Right lung (tissue), 10 donors: ENCODE data around the gene KRTAP10-2. TPM values are rescaled to one million over a fixed set of nuclear protein-coding genes. Genes with fewer than 3 reads are reported as not detected.
"Not testable (repeated sequence)": the region's sequence is repeated elsewhere in the genome, so short reads cannot be mapped to it uniquely, and the experiment has no call there.

Experiments used
- DNase-seq, 2 donors: peaks; one replicate each; pipeline ENCODE4 v3.0.0-alpha.2; 2013
- long read RNA-seq, 8 donors: transcript quantifications; one replicate each; lab custom pipeline, GENCODE V29; 2026
- polyA plus RNA-seq, 5 donors: library from polyadenylated mRNA; unstranded; fragments of 120-200 nt; gene quantifications; one replicate each; pipeline versions ENCODE4 v1.2.1 to v1.2.3, GENCODE V29; 2013; ENCODE audit warnings: inconsistent platforms in 1 of 5, low replicate concordance in 1 of 5; ENCODE audit not compliant: insufficient read length in 5 of 5, insufficient read depth in 1 of 5

The KRTAP10-2 gene, protein sequence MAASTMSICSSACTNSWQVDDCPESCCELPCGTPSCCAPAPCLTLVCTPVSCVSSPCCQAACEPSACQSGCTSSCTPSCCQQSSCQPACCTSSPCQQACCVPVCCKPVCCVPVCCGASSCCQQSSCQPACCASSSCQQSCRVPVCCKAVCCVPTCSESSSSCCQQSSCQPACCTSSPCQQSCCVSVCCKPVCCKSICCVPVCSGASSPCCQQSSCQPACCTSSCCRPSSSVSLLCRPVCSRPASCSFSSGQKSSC
- polyA plus RNA-seq: not detected
- long read RNA-seq, donor 1: 0 reads
- long read RNA-seq, donor 2: 0 reads
- long read RNA-seq, donor 3: 0 reads
- long read RNA-seq, donor 4: 0 reads
- long read RNA-seq, donor 5: 0 reads
- long read RNA-seq, donor 6: 0 reads
- long read RNA-seq, donor 7: 0 reads
- long read RNA-seq, donor 8: 0 reads

GRCh38 chr21:44551340-44551961, at the start of gene KRTAP10-2:
Gene KRTAP10-2, minus strand, starts transcription at chr21:44551505. Its CDS starts 47 bp downstream, at chr21:44551458.
- DNase-seq: no peak

DNA sequence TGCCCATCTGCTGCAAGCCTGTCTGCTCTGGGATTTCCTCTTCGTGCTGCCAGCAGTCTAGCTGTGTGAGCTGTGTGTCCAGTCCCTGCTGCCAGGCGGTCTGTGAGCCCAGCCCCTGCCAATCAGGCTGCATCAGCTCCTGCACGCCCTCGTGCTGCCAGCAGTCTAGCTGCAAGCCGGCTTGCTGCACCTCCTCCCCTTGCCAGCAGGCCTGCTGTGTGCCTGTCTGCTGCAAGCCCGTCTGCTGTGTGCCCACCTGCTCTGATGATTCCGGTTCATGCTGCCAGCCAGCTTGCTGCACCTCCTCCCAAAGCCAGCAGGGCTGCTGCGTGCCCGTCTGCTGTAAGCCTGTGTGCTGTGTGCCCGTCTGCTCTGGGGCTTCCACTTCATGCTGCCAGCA, 49.8 kb upstream of the KRTAP10-2 start:
- DNase-seq: not testable (repeated sequence)

DNA sequence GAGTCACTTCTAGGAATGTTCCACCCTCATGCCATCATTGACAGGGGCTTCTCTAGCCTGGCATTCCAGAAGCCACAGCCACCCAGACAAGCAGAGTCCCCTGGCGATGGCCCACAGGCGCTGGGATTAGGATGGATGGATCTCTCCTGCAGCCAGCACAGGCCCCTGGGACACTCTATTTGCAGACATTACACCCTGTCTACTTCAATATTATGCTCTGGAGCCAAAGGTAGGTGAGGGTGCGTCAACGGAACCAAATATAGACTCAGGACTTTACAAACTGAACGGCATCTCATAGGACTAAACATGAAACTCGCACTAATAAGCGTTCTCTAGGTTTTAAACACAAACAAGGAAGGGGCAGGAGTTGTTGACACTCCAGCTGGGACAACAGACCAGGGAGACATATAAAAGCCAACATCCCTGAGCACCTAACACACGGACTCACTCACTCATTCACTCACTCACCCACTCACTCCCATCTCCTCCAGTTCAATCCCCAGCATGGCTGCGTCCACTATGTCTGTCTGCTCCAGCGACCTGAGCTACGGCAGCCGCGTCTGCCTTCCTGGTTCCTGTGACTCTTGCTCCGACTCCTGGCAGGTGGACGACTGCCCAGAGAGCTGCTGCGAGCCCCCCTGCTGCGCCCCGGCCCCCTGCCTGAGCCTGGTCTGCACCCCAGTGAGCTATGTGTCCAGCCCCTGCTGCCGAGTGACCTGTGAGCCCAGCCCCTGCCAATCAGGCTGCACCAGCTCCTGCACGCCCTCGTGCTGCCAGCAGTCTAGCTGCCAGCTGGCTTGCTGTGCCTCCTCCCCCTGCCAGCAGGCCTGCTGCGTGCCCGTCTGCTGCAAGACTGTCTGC, 49.0 kb upstream of the KRTAP10-2 start, which contains the start of gene KRTAP10-7:
TSS of gene KRTAP10-7 (plus strand) at position 480 of the 861 bp plus-strand sequence. CDS start at position 505, 25 bp downstream.
- DNase-seq: not testable (repeated sequence)

DNA sequence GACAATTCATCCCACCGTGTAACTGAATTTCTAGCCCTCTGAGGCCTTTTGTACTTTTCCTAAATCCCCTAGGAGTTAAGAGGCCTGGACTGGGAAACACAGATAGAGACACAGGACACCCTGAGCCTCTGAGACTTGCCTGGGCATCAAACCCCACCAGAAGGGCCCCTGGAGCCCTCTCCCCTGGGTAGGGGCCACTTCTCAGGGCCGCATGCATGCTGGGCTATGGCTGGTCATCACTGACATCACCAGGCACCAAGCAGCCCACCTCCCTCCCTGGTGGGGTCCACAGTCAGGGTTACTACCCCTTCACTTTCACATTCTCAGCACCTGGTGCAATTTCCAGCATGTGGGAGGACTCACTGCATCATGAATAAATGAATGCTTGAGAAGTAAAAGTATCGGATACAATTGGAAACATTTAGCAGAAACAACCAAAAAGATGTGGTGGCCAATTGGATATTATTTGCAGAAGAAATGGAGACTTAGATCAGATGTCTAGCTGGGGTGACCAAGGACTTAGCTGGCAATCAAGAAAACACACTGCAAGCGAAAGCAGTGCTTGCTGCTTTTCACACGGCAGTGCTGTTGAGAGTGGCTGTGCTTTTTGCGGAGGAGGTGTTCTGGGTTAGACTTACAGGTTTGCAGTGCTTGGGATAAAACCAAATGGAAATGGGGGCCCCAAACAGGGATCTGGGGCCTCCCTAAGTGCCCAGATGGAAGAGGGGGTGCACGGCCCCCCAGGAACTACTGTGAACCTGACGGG, 48.1 kb upstream of the KRTAP10-2 start:
- no peak for DNase-seq

DNA sequence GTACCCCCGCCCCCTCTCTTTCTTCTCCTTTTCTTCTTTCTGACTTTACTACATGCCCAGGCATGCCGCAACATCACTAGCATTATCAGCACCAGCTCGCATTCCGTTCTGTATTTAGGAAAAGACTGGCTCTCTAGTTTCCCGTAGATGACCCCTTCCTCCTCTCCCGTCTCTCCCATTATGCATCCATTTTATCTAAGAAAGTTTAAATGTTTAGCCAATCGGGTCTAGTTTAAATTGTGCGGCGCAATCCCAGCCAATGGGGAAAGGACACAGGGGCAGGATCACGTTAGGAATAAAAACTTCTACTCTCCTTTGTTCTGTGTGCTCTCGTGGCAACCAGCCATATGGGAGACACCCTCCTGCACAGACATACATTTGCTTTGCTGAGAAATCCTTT, 46.8 kb upstream of the KRTAP10-2 start:
- DNase-seq: no peak

GRCh38 chr21:44596068-44596725, 44.9 kb upstream of the KRTAP10-2 start:
- no peak for DNase-seq

DNA sequence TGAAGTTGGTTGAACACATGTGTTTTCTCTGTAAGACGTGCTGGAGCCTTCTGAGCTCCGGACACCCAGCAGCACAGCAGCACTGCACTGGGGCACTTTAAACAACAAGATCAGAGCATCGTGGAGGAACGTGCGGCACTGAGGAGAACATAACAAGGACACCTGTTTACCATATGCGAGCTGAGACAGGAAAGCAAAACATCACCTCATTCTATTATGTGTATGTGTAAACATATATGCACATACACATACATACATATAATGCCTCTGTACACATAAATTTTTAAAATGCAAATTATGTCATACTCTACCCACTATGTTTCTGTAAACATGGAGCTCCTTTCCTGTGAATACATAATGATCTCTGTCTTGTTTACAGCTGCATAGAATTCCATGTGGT, 44.2 kb upstream of the KRTAP10-2 start:
- no peak for DNase-seq

DNA sequence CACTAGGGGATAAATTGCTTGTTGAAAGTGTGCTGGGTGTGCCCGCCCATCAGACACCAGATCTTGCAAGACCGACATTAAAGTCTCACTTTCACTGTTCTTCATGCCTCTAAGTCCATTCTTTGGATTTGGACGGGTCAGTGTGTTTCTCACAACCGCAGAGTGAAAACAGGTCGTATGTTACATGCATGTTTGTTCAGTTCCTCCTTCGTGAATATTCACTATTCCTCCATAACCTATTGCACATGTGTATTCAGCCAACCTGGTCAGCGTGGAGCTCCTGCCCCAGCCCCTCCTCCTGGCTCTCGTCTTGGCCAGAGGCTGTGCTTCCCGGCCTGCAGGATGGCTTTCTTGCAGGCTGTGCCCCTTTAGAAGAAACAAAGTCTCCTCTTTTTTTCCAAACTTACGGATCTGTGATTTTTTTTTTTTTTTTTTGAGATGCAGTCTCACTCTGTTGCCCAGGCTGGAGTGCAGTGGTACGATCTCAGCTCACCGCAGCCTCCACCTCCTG, 43.2 kb upstream of the KRTAP10-2 start:
- DNase-seq: no peak

GRCh38 chr21:44593598-44594405, 42.5 kb upstream of the KRTAP10-2 start:
- peak in 1 of 2 donors; percentile 23 for DNase-seq

GRCh38 chr21:44592446-44593311, 41.4 kb upstream of the KRTAP10-2 start, which contains the start of gene KRTAP10-6:
Gene KRTAP10-6, minus strand, starts transcription at chr21:44592505. Its CDS starts 21 bp downstream, at chr21:44592484.
- no peak for DNase-seq

- DNase-seq: not testable (repeated sequence)
These were observed 40.5 kb upstream of the KRTAP10-2 start for GRCh38 chr21:44591801-44592130.

- DNase-seq: not testable (repeated sequence)
These were observed 39.8 kb upstream of the KRTAP10-2 start for GRCh38 chr21:44590897-44591800.

DNA sequence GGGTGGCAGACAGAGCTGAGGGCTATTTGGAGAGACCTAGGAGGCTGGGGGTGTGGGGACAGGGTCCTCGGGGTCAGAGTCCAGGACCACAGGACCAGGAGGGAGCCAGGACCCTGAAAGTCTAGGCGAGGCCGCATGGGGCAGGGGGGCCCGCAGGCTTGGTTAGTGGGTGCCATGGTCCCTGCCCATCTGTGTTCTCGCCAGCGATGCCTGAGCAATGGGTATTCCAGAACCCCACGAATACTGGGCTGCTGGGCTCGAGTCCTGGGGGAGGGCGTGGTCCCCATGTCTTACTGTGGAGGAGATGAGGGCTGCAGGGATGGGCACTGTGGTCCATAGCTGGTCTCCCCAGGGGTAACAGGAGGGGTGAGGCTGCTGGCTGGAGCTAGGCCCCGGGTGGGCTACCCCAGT, 39.0 kb upstream of the KRTAP10-2 start:
- DNase-seq: no peak

- DNase-seq: no peak
These were observed 38.4 kb upstream of the KRTAP10-2 start for GRCh38 chr21:44589586-44590305.

DNA sequence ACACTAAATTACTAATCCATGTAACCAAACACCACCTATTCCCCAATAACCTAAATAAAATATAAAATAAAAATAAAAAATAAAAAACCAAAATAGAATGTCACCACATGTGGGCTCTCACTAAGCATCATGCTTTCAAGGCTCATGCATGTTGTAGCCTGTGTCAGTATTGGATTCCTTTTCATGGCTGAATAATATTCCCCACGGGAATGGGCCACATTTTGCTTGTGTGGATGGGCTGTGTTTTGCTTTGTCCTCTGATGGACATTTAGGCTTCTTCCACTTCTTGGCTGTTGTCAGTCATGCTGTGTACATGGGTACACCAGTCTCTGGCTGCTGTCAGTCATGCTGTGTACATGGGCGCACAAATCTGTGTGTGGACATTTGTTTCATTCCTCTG, 37.8 kb upstream of the KRTAP10-2 start:
- no peak for DNase-seq

- no peak for DNase-seq
These were observed 34.6 kb upstream of the KRTAP10-2 start for GRCh38 chr21:44585892-44586291.

DNA sequence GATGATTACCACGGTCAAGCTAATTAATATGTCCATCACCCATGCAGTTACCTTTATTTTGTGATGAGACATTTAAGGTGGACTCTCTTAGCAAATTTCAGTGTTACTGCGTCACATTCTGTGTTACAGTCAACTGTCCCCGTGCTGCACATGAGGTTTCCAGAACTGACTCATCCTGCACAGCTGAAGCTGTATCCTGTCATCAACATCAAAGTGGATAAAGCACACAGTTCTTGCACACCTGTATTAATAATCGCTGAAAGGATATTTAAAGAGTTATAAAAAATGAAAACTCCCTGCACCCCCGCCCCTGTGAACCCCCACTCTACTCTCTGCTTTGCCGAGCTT, 32.5 kb upstream of the KRTAP10-2 start:
- no peak for DNase-seq
